ENCODE measurements around the gene TAGLN3.
"Not testable (repeated sequence)": the region's sequence is repeated elsewhere in the genome, so short reads cannot be mapped to it uniquely, and the experiment has no call there.

TAGLN3 gene

DNA sequence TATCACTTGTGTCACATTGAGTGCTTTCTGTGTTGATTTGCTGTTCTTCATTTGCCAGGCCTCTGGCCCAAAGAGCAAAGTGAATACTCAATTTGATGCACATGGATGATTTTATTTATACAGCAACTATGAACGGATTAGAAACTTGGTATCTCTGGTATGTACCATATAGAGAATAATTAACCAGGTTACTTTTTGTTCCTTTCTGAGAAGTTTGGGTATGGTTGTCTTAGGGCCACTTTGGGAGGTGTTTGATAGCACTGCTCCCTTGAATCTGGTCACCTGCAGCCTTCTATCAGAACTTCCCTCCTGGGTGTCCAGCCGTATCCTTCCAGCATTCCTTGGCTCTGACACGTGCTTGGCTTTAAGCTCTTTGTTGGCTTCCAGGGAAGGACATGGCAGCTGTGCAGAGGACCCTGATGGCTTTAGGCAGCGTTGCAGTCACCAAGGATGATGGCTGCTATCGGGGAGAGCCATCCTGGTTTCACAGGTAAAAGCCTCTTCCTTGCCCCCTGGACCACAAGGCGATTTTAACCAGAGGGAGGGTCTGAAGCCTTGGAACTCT is 12.7 kb downstream of the TAGLN3 start:
- no peak for DNase-seq

DNA sequence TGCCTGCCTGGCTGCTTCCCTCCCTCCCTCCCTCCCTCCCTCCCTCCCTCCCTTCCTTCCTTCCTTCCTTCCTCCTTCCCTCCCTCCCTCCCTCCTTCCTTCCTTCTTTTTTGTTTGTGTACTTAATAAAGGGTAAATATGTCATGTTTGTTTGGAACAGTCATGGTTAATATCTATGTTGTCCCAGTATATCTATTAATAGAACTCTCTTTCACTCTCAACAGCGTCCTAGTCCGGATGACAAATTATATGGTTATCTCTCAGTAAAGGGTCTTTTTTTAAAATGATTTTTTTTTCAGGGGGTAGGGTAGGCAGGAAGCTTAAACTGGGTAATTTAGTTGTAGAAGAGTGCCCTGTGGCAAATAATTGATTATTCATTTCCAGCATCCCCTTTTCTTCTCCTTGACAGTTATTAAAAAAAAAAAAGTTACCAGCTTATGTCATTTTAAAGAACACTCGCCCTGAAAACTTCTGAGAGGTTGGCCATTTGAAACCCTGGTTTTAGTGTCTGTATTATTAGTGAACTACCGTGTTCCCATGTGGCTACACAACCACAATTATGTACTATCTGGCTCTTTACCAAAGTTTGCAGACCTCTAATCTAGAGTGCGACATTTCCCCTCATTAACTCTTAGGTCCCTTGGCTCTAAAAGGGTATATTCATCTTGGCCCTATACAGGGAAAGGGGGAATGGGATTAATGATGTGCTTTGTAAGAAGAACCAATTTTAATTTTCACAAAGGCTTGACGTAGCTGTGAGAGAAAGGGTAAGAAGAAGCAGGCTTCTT is 13.7 kb downstream of the TAGLN3 start:
- DNase-seq = no peak

- DNase-seq = no peak
Measured at GRCh38 chr3:112013058-112013783, 14.5 kb downstream of the TAGLN3 start.

DNA sequence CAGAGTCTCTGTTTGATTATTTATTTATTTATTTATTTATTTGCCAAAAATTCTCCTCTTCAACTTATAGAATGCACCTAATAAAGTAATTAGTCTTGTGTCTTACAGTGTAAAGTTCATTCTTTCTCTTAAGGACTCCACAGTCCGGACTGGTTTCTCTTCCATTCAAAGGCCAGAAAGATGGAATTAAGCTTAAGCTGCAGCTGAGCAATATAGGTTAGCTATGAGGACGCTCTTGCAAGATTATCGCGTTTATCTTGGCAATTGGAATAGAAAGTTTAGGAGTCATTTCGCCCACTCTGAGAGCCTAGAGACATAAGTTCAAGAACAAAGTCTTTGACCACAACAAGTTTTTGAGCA is 15.0 kb downstream of the TAGLN3 start:
- DNase-seq = no peak

GRCh38 chr3:112017091-112017490 is 18.4 kb downstream of the TAGLN3 start:
- no peak for DNase-seq

DNA sequence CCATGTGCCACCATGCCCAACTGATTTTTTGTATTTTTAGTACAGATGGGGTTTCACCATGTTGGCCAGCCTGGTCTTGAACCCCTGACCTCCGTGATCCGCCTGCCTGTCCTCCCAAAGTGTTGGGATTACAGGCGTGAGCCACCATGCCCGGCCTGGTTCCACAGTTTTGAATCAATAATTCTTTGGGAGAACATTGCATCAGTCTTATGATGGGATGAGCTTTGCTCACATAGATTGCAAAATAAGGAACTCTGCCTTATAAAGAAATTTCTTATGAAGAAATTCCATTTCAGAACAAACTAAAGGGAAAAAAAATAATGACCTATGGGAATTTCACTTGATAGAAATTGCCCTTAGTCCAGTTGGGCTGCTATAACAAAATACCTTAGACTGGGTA is 20.0 kb downstream of the TAGLN3 start:
- DNase-seq = no peak

DNA sequence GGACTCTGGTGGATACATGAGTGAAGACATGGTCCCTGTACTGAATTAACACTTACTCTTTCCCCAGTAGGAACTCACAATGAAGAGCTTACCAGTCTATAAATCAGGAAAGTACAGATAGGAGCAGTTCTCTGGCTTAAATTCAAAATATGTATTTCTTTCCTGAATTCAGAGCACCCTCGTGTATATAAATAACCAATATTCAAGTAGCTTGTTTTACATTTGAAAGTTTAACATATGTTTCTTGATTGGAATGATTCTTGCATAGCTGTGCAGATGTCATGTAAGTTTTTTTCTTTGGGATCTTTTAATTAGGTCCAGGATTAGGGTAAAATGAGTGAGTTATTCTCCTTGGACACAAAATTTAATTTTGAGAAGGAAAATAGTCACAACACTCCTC is 21.0 kb downstream of the TAGLN3 start:
- no peak for DNase-seq

DNA sequence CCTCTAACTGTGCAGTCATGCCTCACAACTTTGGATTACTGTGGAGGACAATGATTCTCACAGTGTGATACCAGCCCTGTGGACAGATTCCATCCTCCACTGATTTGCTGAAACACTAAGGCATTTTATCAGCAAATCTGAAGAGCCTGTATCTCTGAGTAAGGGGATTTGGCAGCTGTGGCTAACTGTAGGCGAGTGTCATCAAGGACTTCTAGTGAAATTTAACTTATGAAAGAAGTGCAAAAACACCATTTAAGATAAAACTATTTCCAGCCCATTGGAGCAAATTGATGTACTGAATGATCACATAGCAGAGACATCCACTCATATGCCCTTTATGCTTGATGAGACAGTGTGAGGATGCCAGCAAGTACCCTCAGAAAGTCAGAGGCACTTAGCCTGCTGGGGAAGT is 22.0 kb downstream of the TAGLN3 start:
- DNase-seq = no peak

DNA sequence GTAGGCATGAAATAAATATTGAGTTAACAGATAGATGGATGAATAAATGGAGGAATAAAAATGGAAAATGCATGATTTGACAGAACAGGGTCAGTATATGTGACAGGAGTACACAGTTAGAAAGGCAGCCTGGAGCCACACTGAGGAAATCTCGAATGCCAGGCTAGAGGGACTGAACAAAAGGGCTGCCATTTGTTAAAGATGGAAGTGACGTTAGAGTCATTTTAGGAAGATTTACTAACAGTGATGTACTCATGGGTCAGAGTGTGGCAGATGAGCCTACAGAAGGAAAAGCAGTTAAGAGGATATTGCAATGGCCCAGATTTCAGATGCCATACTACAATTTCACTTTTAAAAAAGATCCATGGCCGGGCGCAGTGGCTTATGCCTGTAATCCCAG is 28.4 kb downstream of the TAGLN3 start:
- DNase-seq = no peak

DNA sequence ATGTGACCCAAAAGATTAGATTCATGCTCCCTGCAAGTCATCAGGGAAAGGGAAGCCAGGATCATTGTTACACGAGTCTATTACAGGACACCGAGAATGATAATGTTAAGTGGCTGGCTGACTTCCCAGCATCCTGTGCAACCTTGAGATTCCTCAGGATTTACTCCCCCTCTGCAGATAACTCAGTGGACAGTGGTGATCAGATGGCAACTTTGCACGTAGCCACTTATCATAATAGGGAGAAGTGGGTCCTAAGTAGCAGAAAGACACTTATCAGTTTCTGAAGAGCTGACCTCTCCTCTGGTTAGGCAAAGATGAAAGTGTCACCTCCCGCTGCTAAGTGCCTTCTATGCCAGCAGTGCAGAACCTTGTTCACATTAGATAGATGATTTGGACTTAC is 29.1 kb downstream of the TAGLN3 start:
- DNase-seq = no peak

DNA sequence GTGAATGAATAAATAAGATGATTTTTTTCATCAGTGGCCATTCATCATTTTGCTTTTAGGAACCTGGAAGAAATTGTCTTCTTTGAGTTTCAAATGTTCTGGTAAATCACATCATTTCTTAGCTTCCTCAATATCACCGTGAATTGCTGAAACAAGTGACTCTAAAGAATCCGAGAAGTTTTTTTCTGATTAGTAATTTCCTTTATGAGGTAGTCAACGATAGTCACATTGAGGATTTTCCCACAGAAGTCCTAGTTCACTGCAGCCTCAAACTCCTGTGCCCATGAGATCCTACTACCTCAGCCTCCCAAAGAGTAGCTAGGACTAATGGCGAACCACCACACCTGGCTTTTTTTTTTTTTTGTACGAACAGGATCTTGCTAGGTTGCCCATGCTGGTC is 32.2 kb downstream of the TAGLN3 start:
- no peak for DNase-seq

- DNase-seq = no peak
Measured at GRCh38 chr3:112032098-112032731, 33.5 kb downstream of the TAGLN3 start.

DNA sequence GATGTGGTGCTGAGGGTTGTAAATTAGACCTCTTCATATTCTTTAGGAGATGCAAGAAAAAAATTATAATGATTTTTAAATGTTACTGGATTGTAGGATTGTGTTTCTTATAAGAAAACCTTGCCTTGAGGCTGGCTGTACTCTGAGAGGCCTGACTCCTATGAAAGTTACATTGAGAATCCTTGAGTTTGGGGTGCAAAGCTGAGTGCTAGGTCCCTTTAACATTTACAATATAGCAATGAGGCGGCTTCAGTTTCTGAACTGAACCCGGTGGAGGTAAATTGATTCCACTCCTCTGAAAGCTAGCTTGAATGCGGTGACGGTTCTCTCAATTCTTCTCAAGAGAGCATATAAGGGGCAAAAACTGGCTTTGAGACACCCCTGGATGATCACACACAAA is 35.7 kb downstream of the TAGLN3 start, which contains the start of gene TMPRSS7:
TMPRSS7 (plus strand) TSS at position 301 of the 400 bp plus-strand sequence. CDS start 110 bp downstream, outside the sequence.
- DNase-seq = no peak

DNA sequence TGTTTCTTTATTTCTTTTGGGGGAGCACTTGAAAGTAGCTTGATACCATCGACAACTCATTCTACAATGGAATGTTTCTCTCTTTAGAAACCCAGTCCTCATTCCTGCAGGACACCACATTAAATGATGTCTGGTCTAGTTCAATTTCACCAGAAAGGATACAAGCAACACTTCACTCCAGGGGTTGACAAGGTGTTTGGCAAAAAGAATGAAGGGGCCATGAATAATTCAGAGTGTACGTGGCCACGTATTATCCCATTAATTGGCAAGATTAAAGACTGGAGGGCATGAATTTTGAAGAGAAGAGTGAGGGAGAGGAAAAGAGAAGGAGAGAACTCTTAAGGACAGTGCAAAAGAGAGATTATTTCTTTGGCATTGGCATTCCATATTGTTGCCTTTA is 36.5 kb downstream of the TAGLN3 start:
- no peak for DNase-seq

- DNase-seq = not testable (repeated sequence)
Measured at GRCh38 chr3:112037194-112037593, 38.5 kb downstream of the TAGLN3 start.

- DNase-seq = no peak
Measured at GRCh38 chr3:112038863-112039262, 40.1 kb downstream of the TAGLN3 start.

GRCh38 chr3:112041321-112041720 is 42.6 kb downstream of the TAGLN3 start:
- DNase-seq = no peak

DNA sequence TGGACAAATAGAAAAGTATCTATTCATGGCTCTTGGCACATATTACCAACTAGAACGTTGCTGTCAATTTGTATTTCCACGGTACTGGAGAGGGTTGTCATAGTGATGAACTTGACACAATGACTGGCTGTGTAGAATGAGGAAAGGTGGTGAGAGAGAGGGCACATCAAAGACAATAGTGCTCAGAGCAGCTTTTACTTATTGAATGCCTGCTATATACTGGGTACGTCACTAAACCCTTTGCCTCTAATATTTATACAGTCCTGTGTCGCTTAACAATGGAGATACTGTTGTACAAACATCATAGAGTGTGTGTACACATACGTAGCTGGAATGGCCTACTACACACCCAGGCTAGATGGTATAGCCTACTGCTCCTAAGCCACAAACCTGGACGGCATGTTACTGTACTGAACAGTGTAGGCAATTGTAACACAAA is 44.1 kb downstream of the TAGLN3 start:
- DNase-seq = no peak

- no peak for DNase-seq
Measured at GRCh38 chr3:112043621-112044201, 45.0 kb downstream of the TAGLN3 start.

DNA sequence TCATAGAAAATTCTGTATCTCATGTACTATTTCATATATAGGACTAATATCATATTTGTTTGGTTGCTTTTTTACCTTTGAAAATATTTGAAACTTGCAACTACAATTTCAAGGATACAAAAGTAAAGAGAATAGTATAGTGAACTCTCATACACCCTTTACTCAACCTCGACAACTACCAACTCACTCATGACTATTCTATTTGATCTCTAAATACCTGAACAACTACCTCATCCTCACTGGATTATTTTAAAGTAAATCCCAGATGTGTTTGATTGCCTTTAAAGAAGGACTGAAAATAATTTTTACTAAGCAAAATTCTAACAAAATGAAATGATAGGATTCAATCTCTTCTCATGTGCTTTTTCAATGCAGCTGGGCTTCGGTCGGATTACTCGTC is 47.9 kb downstream of the TAGLN3 start:
- no peak for DNase-seq

DNA sequence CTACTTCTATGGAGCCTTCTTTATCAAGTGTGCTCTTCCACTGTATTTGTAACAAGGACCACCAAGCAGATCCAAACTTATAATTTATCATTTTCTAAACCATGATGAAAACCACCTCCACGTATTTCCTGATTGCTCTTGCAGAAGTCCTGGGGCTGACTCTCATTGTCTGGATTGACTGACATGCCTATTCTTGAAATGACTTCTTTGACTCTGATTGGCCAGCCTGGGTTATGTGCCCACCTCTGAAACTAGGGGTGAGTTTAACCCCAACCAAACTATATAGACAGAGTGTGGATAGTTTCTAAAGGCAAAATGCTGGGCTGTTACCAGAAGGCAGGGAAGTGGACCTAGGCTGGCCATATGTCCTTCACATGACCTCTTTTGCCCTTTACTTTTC is 48.5 kb downstream of the TAGLN3 start:
- no peak for DNase-seq

DNA sequence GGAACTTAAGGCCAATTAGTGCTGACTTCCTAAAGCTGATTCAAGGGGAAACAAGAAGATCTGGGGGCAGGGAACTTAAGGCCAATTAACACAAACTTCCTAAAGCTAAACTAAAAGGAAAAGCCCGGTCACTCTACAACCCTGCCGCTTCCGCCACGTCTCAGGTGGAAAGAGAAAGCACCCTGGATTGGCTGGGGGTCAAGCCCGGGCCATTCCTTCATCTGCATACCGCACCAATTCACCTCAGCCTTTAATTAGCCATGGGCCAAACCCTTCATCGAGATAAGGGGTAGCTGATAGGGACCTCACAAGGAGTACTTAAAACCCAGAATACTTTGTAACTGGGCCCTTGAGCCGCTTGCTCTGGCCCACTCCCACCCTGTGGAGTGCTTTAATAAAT is 50.2 kb downstream of the TAGLN3 start:
- no peak for DNase-seq

DNA sequence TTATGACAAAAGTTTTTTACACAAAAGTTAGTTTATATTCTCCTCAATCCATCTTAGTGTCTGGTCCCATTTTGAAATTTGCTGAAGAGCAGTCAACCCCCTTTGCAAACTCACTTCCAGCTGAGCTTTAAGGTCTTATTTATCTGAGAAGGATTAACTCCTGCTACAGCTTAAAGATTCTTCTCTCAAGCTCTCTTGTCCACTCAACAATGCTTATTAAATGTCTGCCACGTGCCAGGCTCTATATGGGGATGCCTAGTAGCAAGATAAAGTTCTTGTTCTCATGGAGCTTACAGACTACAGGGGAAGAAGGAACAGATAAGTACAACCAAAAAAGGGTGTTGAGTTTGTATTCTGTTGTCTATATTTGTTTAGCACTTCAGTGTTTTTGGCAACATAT is 54.5 kb downstream of the TAGLN3 start:
- no peak for DNase-seq
